GM12801 (cell line): Measurements from ENCODE around the gene TSC22D1.

Source experiments
- CTCF ChIP-seq: IDR thresholded peaks from one replicate; pipeline ENCODE4 v1.5.1; 2011; ENCODE audit warnings: control low read depth; ENCODE audit not compliant: insufficient read length; ENCODE audit errors: extremely low read depth

TSC22D1 gene

GRCh38 chr13:44455769-44456168, 120.4 kb downstream of the TSC22D1 start:
- TF ChIP-seq CTCF: no peak

- no peak for TF ChIP-seq CTCF
Observed at GRCh38 chr13:44453881-44454280, 122.2 kb downstream of the TSC22D1 start.

- TF ChIP-seq CTCF: no peak
Observed at GRCh38 chr13:44453069-44453468, 123.1 kb downstream of the TSC22D1 start.

- TF ChIP-seq CTCF: no peak
Observed at GRCh38 chr13:44452418-44452817, 123.7 kb downstream of the TSC22D1 start.

- TF ChIP-seq CTCF: no peak
Observed at GRCh38 chr13:44451651-44452050, 124.5 kb downstream of the TSC22D1 start.

GRCh38 chr13:44451126-44451525, 125.0 kb downstream of the TSC22D1 start:
- no peak for TF ChIP-seq CTCF

GRCh38 chr13:44449999-44450821, 125.9 kb downstream of the TSC22D1 start:
- TF ChIP-seq CTCF: no peak

GRCh38 chr13:44448875-44449274, 127.3 kb downstream of the TSC22D1 start:
- TF ChIP-seq CTCF: no peak
